Tibial nerve (tissue), 4 donors: ENCODE data around the gene GPR35. TPM values are rescaled to one million over a fixed set of nuclear protein-coding genes. Genes with fewer than 3 reads are reported as not detected.

ENCODE experiments used
- DNase-seq, 2 donors: peaks; one replicate each; pipeline ENCODE4 v3.0.0-alpha.2; 2019; ENCODE audit warnings: low spot score in 2 of 2
- H3K27ac ChIP-seq, 4 donors: fragments of 200-600 bp; sonication (generic) in 3 of 4; one replicate each; pipeline ENCODE4 v1.5.1; 2017 to 2019; ENCODE audit warnings: mild to moderate bottlenecking in 1 of 4
- H3K27me3 ChIP-seq, 2 donors: fragments of 200-600 bp; sonication (generic) in 1 of 2; one replicate each; pipeline versions ENCODE4 v1.5.1 to v1.6.0; 2017 to 2019
- H3K36me3 ChIP-seq, 3 donors: fragments of 200-600 bp; sonication (generic); one replicate each; pipeline ENCODE4 v1.5.1; 2018 to 2019
- H3K4me1 ChIP-seq, 4 donors: fragments of 200-600 bp; sonication (generic) in 3 of 4; one replicate each; pipeline ENCODE4 v1.5.1; 2017 to 2019
- H3K4me3 ChIP-seq, 4 donors: fragments of 200-600 bp; sonication (generic) in 3 of 4; one replicate each; pipeline ENCODE4 v1.5.1; 2017 to 2019; ENCODE audit warnings: mild to moderate bottlenecking in 1 of 4, moderate library complexity in 1 of 4
- H3K9me3 ChIP-seq, 4 donors: fragments of 200-600 bp; sonication (generic) in 3 of 4; one replicate each; pipeline ENCODE4 v1.5.1; 2017 to 2019
- CTCF ChIP-seq, 5 experiments: fragments of 200-600 bp in 3 of 5; fragments of 450-650 bp in 2 of 5; sonication (generic) in 3 of 5; IDR thresholded peaks; one replicate each; pipeline ENCODE4 v1.5.1; 2016 to 2019; ENCODE audit warnings: antibody characterized with exemption in 5 of 5, mild to moderate bottlenecking in 3 of 5, moderate library complexity in 2 of 5
- EP300 ChIP-seq, 2 donors: sonication (generic); formaldehyde crosslinking; IDR thresholded peaks; one replicate each; pipeline ENCODE4 v1.6.1; 2017; ENCODE audit warnings: antibody characterized with exemption in 2 of 2, mild to moderate bottlenecking in 1 of 2
- POLR2A ChIP-seq, 2 donors: fragments of 450-650 bp; IDR thresholded peaks; one replicate each; pipeline ENCODE4 v1.6.1; 2017; ENCODE audit warnings: antibody characterized with exemption in 2 of 2, mild to moderate bottlenecking in 2 of 2, moderate library complexity in 2 of 2
- WGBS, 2 donors: methylation state at CpG; one replicate each; pipeline ENCODE4 v1.1.5; 2018; 5-methylcytosine and 5-hydroxymethylcytosine counted together
- total RNA-seq, 4 donors: library from RNA; depleted of rRNA; stranded (reverse); fragments of >200 nt; gene quantifications; one replicate each; pipeline ENCODE4 v1.1.0, GENCODE V29; 2016

GPR35 gene
- total RNA-seq, 4 donors from 2014 or later = 0.90 to 8.2 (median 2.0) TPM

- Histone ChIP-seq H3K4me3 (no peak overlapping the region), H3K27me3 (no peaks in the 10 kb centered on the region), H3K36me3 (peaks cover 0 to 95% (median 11%) of the 10 kb centered on the region in 3 donors), H3K4me1 (peaks cover 0 to 5% (median 0%) of the 10 kb centered on the region in 4 donors), H3K27ac (no peak overlapping the region), H3K9me3 (no peaks in the 10 kb centered on the region)
- TF ChIP-seq EP300 (IDR thresholded peaks at IDR 0.05) (no peak), CTCF (IDR thresholded peaks at IDR 0.05) (no peak), POLR2A (IDR thresholded peaks at IDR 0.05) (no peak)
- 81 to 98% methylated on average over 11 to 13 of the region's 17 CpGs for WGBS, 2 donors
- DNase-seq = peak in 1 of 2 donors; percentile 4
Observed at GRCh38 chr2:240598311-240598911, 26.9 kb upstream of the GPR35 start.

GRCh38 chr2:240599141-240599583 is 26.1 kb upstream of the GPR35 start:
- no peak overlapping the region for H3K27ac ChIP-seq
- TF ChIP-seq CTCF (IDR thresholded peaks at IDR 0.05) (no peak), EP300 (IDR thresholded peaks at IDR 0.05) (no peak), POLR2A (IDR thresholded peaks at IDR 0.05) (no peak)
- no peak overlapping the region for H3K4me3 ChIP-seq
- H3K27me3 ChIP-seq = no peaks in the 10 kb centered on the region
- H3K36me3 ChIP-seq = peaks cover 0 to 88% (median 11%) of the 10 kb centered on the region in 3 donors
- WGBS, 2 donors = 91 to 94% methylated on average over 11 of the region's 11 CpGs
- H3K4me1 ChIP-seq = peaks cover 0 to 9% (median 0%) of the 10 kb centered on the region in 4 donors
- DNase-seq = peak in 1 of 2 donors; percentile 1
- H3K9me3 ChIP-seq = no peaks in the 10 kb centered on the region

DNA sequence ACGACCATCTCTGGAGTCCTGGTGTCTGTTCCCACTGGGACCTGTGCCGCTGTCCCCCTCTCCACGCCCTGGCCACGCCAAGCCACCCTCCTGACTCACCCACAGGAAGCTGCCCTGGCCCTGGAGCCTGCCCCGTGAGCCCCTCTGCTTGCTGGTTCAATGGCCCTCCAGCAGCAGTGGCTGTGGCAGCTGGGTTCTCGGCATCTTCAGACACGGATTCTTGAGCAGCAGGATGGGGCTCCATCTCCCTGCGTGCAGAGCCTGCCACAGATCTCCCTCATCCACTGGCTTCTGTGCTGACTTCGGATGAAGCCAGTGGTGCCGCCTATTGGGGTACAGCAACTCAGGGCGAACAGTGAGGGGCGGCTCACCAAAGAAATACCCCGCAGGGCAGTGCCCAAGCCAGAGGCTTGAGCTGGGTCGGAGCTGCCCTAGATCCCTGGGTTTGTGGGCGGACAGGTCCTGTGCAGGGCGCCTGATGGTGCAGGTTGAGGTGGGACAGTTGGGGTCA is 24.8 kb upstream of the GPR35 start:
- Histone ChIP-seq H3K4me3 (no peak overlapping the region), H3K9me3 (no peaks in the 10 kb centered on the region), H3K27me3 (no peaks in the 10 kb centered on the region), H3K27ac (no peak overlapping the region), H3K4me1 (peaks cover 0 to 19% (median 3%) of the 10 kb centered on the region in 4 donors), H3K36me3 (peaks cover 0 to 74% (median 11%) of the 10 kb centered on the region in 3 donors)
- WGBS, 2 donors = 93 to 95% methylated on average over 13 to 15 of the region's 16 CpGs
- TF ChIP-seq CTCF (IDR thresholded peaks at IDR 0.05) (no peak), POLR2A (IDR thresholded peaks at IDR 0.05) (no peak), EP300 (IDR thresholded peaks at IDR 0.05) (no peak)
- peak in 1 of 2 donors; percentile 8 for DNase-seq

GRCh38 chr2:240601061-240601830 is 24.0 kb upstream of the GPR35 start:
- 81 to 85% methylated on average over 18 to 20 of the region's 20 CpGs for WGBS, 2 donors
- TF ChIP-seq EP300 (IDR thresholded peaks at IDR 0.05) (no peak), POLR2A (IDR thresholded peaks at IDR 0.05) (no peak), CTCF (IDR thresholded peaks at IDR 0.05) (no peak)
- peak in 1 of 2 donors; percentile 10 for DNase-seq

DNA sequence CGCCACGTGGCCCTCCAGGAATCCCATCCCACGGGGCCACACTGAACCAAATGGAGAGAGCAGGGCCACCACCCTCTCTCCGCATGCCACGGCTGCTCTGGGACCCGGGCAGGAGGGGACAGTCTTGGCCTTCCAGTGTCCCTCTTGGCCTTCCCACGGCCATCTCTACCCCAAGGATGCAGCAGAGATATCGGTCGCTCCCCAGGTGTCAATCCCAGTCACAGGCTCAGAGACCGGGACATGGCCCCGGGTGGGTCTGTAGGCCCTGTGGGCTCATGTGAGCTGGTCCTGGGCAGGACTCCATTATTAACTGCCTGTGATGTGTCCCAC is 23.5 kb upstream of the GPR35 start:
- Histone ChIP-seq H3K27ac (no peak overlapping the region), H3K27me3 (no peaks in the 10 kb centered on the region), H3K36me3 (peaks cover 0 to 61% (median 11%) of the 10 kb centered on the region in 3 donors), H3K9me3 (no peaks in the 10 kb centered on the region), H3K4me1 (peaks cover 0 to 14% (median 3%) of the 10 kb centered on the region in 4 donors), H3K4me3 (no peak overlapping the region)
- WGBS, 2 donors = 87 to 94% methylated on average over 8 to 10 of the region's 11 CpGs
- DNase-seq = peak in 1 of 2 donors; percentile 6
- TF ChIP-seq CTCF (IDR thresholded peaks at IDR 0.05) = no peak
- no peak for TF ChIP-seq EP300 (IDR thresholded peaks at IDR 0.05)
- TF ChIP-seq POLR2A (IDR thresholded peaks at IDR 0.05) = no peak

More at GRCh38 chr2:240601061-240601830, 24.0 kb upstream of the GPR35 start:
- Histone ChIP-seq H3K9me3 (no peaks in the 10 kb centered on the region), H3K27me3 (no peaks in the 10 kb centered on the region), H3K4me1 (peaks cover 0 to 15% (median 3%) of the 10 kb centered on the region in 4 donors), H3K27ac (no peak overlapping the region), H3K4me3 (no peak overlapping the region), H3K36me3 (peaks cover 0 to 67% (median 11%) of the 10 kb centered on the region in 3 donors)
